SU-DHL-6 (cell line): ENCODE data around the gene DEDD2.

Experiments
- H2AFZ ChIP-seq: fragments of 200-600 bp; sonication (generic); 2 replicates; pipeline ENCODE4 v1.6.1; 2014; ENCODE audit warnings: low read depth, mild to moderate bottlenecking, moderate library complexity, mixed read lengths, antibody characterized with exemption, low read length; ENCODE audit not compliant: severe bottlenecking
- H3F3A ChIP-seq: fragments of 200-600 bp; shearing (Covaris generic); 2 replicates; pipeline ENCODE4 v1.6.0; 2016; ENCODE audit warnings: antibody characterized with exemption, mild to moderate bottlenecking; ENCODE audit not compliant: insufficient read depth
- H3K27ac ChIP-seq: fragments of 200-600 bp; sonication (generic); 2 replicates; pipeline ENCODE4 v1.5.1; 2016; ENCODE audit warnings: low read depth, mild to moderate bottlenecking, low read length, moderate library complexity, mixed read lengths
- H3K27me3 ChIP-seq: fragments of 200-600 bp; sonication (generic), shearing (Covaris generic); 2 replicates; pipeline ENCODE4 v1.6.0; 2014; ENCODE audit warnings: mild to moderate bottlenecking, low read length
- H3K36me3 ChIP-seq: fragments of 200-600 bp; sonication (generic); 2 replicates; pipeline ENCODE4 v1.6.1; 2014; ENCODE audit warnings: mild to moderate bottlenecking, low read length, mixed read lengths
- H3K4me2 ChIP-seq: fragments of 300-600, 200-600 bp; shearing (Covaris generic), sonication (generic); 2 replicates; pipeline ENCODE4 v1.6.0; 2014; ENCODE audit warnings: low read length, low read depth, mild to moderate bottlenecking; ENCODE audit not compliant: poor library complexity, severe bottlenecking
- H3K4me3 ChIP-seq: fragments of 200-600 bp; sonication (generic); 2 replicates; pipeline ENCODE4 v1.5.1; 2014; ENCODE audit warnings: antibody characterized with exemption, low read length, mild to moderate bottlenecking, mixed read lengths; ENCODE audit not compliant: insufficient read depth, poor library complexity, severe bottlenecking
- H3K79me2 ChIP-seq: fragments of 200-600 bp; sonication (generic); 2 replicates; pipeline ENCODE4 v1.6.1; 2014; ENCODE audit warnings: mild to moderate bottlenecking, low read length, moderate library complexity; ENCODE audit not compliant: insufficient read depth
- H3K9ac ChIP-seq: fragments of 200-600 bp; sonication (generic); 2 replicates; pipeline ENCODE4 v1.7.0; 2014; ENCODE audit warnings: mild to moderate bottlenecking, low read length
- H3K9me2 ChIP-seq: fragments of 200-600 bp; sonication (generic); replicated peaks from 2 replicates; pipeline ENCODE4 v1.6.1; 2014; ENCODE audit warnings: low read length; ENCODE audit not compliant: insufficient read depth
- H3K9me3 ChIP-seq: fragments of 200-600 bp; sonication (generic); 2 replicates; pipeline ENCODE4 v1.6.1; 2014; ENCODE audit warnings: low read length, mixed read lengths; ENCODE audit not compliant: insufficient read depth
- H4K20me1 ChIP-seq: fragments of 200-600 bp; sonication (generic); 2 replicates; pipeline ENCODE4 v1.6.1; 2014; ENCODE audit warnings: low read depth, mild to moderate bottlenecking, antibody characterized with exemption, low read length, moderate library complexity, mixed read lengths
- CTCF ChIP-seq: fragments of 200-600 bp; sonication (generic); IDR thresholded peaks from one replicate; pipeline ENCODE4 v1.5.1; 2017; ENCODE audit warnings: antibody characterized with exemption, mild to moderate bottlenecking, low read length, moderate library complexity; ENCODE audit not compliant: insufficient read depth, poor library complexity, severe bottlenecking
- EZH2phosphoT487 ChIP-seq: fragments of 200-600 bp; sonication (generic), shearing (Covaris generic); conservative IDR thresholded peaks from 2 replicates; pipeline ENCODE4 v1.6.1; 2018; ENCODE audit warnings: mild to moderate bottlenecking, antibody characterized with exemption, low read length, moderate library complexity, mixed read lengths

DEDD2 gene

GRCh38 chr19:42241279-42241678, 23.8 kb upstream of the DEDD2 start:
- Histone ChIP-seq H3K27ac (no peak overlapping the region), H3K4me3 (peak overlapping the region; percentile 61), H3K9ac (peak overlapping the region; percentile 68), H4K20me1 (no peaks in the 10 kb centered on the region), H3K79me2 (peaks cover 26% of the 10 kb centered on the region), H3K36me3 (no peaks in the 10 kb centered on the region), H3K9me3 (no peaks in the 10 kb centered on the region), H2AFZ (no peak overlapping the region), H3K9me2 (no peaks in the 10 kb centered on the region), H3F3A (peaks cover 4% of the 10 kb centered on the region; the same call in 1 of the 2 replicates), H3K27me3 (no peaks in the 10 kb centered on the region), H3K4me2 (peak overlapping the region; percentile 93)
- TF ChIP-seq CTCF = no peak
- no peak for TF ChIP-seq EZH2phosphoT487

- Histone ChIP-seq H3K27me3 (no peaks in the 10 kb centered on the region), H3F3A (peaks cover 4% of the 10 kb centered on the region; the same call in 1 of the 2 replicates), H3K79me2 (peaks cover 26% of the 10 kb centered on the region), H3K9ac (no peak overlapping the region), H3K4me3 (no peak overlapping the region), H3K36me3 (no peaks in the 10 kb centered on the region), H2AFZ (no peak overlapping the region), H3K4me2 (no peak overlapping the region), H4K20me1 (no peaks in the 10 kb centered on the region), H3K9me2 (no peaks in the 10 kb centered on the region), H3K9me3 (no peaks in the 10 kb centered on the region), H3K27ac (no peak overlapping the region)
- TF ChIP-seq CTCF = no peak
- no peak for TF ChIP-seq EZH2phosphoT487
Measured at GRCh38 chr19:42239544-42240220, 22.2 kb upstream of the DEDD2 start.

- H3K4me3 ChIP-seq = no peak overlapping the region
- H3K27me3 ChIP-seq = no peaks in the 10 kb centered on the region
- H3K4me2 ChIP-seq = no peak overlapping the region
- H3K9ac ChIP-seq = no peak overlapping the region
- no peaks in the 10 kb centered on the region for H4K20me1 ChIP-seq
- no peaks in the 10 kb centered on the region for H3K9me3 ChIP-seq
- no peak overlapping the region for H3K27ac ChIP-seq
- TF ChIP-seq EZH2phosphoT487 (no peak), CTCF (no peak)
- no peaks in the 10 kb centered on the region for H3K9me2 ChIP-seq
- H3K79me2 ChIP-seq = peaks cover 6% of the 10 kb centered on the region
- peaks cover 10% of the 10 kb centered on the region; the same call in 1 of the 2 replicates for H3F3A ChIP-seq
- H2AFZ ChIP-seq = no peak overlapping the region
- no peaks in the 10 kb centered on the region; the same call in 1 of the 2 replicates for H3K36me3 ChIP-seq
Measured at GRCh38 chr19:42235181-42235580, 17.7 kb upstream of the DEDD2 start.
